CD1c-positive myeloid dendritic cell (primary cell): ENCODE results near the gene ZBBX.
"Not testable (repeated sequence)": the region's sequence is repeated elsewhere in the genome, so short reads cannot be mapped to it uniquely, and the experiment has no call there.

ENCODE experiments used
- DNase-seq: peaks from one replicate; pipeline ENCODE4 v3.0.0-alpha.2; 2016; ENCODE audit errors: extremely low spot score

ZBBX gene

GRCh38 chr3:167380004-167380689, at the start of gene ZBBX:
TSS of gene ZBBX (minus strand) at chr3:167380297. CDS start at chr3:167372901, 7,396 bp downstream.
- peak; percentile 93 for DNase-seq

GRCh38 chr3:167426962-167427361, 46.9 kb upstream of the ZBBX start:
- DNase-seq, result not testable (repeated sequence)

- not testable (repeated sequence) for DNase-seq
Observed at GRCh38 chr3:167422396-167422795, 42.3 kb upstream of the ZBBX start.

GRCh38 chr3:167409611-167410010, 29.5 kb upstream of the ZBBX start:
- no peak for DNase-seq

GRCh38 chr3:167406876-167407492, 26.9 kb upstream of the ZBBX start:
- DNase-seq, result peak; percentile 43

GRCh38 chr3:167397826-167398225, 17.7 kb upstream of the ZBBX start:
- no peak for DNase-seq

GRCh38 chr3:167396075-167396474, 16.0 kb upstream of the ZBBX start:
- DNase-seq, result no peak

- no peak for DNase-seq
Observed at GRCh38 chr3:167394003-167394402, 13.9 kb upstream of the ZBBX start.

GRCh38 chr3:167382155-167382554, 2.1 kb upstream of the ZBBX start:
- no peak for DNase-seq

- no peak for DNase-seq
Observed at GRCh38 chr3:167375478-167375877, 4.6 kb downstream of the ZBBX start.

GRCh38 chr3:167372138-167372537, 8.0 kb downstream of the ZBBX start:
- no peak for DNase-seq

- DNase-seq, result no peak
Observed at GRCh38 chr3:167361948-167362347, 18.1 kb downstream of the ZBBX start.

GRCh38 chr3:167361306-167361705, 18.8 kb downstream of the ZBBX start:
- DNase-seq, result no peak

GRCh38 chr3:167355446-167355845, 24.7 kb downstream of the ZBBX start:
- DNase-seq, result no peak

- no peak for DNase-seq
Observed at GRCh38 chr3:167354751-167355150, 25.3 kb downstream of the ZBBX start.

- DNase-seq, result no peak
Observed at GRCh38 chr3:167350245-167350862, 29.7 kb downstream of the ZBBX start.

- DNase-seq, result no peak
Observed at GRCh38 chr3:167346171-167346570, 33.9 kb downstream of the ZBBX start.

GRCh38 chr3:167330993-167331785, 48.9 kb downstream of the ZBBX start:
- no peak for DNase-seq

- no peak for DNase-seq
Observed at GRCh38 chr3:167323572-167323971, 56.5 kb downstream of the ZBBX start.

- no peak for DNase-seq
Observed at GRCh38 chr3:167318996-167319615, 61.0 kb downstream of the ZBBX start.

GRCh38 chr3:167318306-167318705, 61.8 kb downstream of the ZBBX start:
- no peak for DNase-seq

GRCh38 chr3:167306319-167306718, 73.8 kb downstream of the ZBBX start:
- no peak for DNase-seq
